ENCODE data around the gene CNTNAP2. TPM values are rescaled to one million over a fixed set of nuclear protein-coding genes. Genes with fewer than 3 reads are reported as not detected.

Gene CNTNAP2
- total and polyA plus RNA-seq, 12 donors = 0.07 to 0.77 (median 0.24) TPM

DNA sequence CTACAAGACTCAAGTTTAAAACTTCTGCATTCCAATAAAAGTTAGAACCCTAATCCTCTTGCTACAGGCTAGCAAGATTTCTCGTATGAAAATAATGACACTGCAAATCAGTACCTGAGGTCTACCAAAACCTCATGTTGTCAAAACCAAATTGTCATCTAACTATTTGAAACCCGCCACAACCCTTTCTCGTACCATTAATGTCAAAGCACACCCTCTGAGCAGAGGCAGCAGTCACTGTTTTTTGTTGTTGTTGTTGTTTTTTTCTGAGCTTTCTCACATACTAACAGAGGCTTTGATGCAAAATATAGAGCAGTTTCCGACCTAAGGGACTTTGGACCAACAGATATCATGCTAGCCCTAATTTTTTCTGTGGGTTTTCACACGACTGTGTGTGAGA is 1910.1 kb downstream of the CNTNAP2 start:
- no peaks in the 10 kb centered on the region for H3K4me1 ChIP-seq
- DNase-seq (no peak), ATAC-seq (no peak)
- no peaks in the 10 kb centered on the region for H3K27me3 ChIP-seq
- TF ChIP-seq, protein P1, sequence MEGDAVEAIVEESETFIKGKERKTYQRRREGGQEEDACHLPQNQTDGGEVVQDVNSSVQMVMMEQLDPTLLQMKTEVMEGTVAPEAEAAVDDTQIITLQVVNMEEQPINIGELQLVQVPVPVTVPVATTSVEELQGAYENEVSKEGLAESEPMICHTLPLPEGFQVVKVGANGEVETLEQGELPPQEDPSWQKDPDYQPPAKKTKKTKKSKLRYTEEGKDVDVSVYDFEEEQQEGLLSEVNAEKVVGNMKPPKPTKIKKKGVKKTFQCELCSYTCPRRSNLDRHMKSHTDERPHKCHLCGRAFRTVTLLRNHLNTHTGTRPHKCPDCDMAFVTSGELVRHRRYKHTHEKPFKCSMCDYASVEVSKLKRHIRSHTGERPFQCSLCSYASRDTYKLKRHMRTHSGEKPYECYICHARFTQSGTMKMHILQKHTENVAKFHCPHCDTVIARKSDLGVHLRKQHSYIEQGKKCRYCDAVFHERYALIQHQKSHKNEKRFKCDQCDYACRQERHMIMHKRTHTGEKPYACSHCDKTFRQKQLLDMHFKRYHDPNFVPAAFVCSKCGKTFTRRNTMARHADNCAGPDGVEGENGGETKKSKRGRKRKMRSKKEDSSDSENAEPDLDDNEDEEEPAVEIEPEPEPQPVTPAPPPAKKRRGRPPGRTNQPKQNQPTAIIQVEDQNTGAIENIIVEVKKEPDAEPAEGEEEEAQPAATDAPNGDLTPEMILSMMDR (IDR thresholded peaks at IDR 0.05) = no peak
- H3K4me3 ChIP-seq = no peak overlapping the region
- intact Hi-C loops (cut with DNase I) = no loop called here
- H3K27ac ChIP-seq = no peak overlapping the region
- WGBS, 2 donors = 68 to 77% methylated on average over 5 of the region's 5 CpGs
- no peaks in the 10 kb centered on the region for H3K36me3 ChIP-seq
- H3K9me3 ChIP-seq = no peaks in the 10 kb centered on the region

DNA sequence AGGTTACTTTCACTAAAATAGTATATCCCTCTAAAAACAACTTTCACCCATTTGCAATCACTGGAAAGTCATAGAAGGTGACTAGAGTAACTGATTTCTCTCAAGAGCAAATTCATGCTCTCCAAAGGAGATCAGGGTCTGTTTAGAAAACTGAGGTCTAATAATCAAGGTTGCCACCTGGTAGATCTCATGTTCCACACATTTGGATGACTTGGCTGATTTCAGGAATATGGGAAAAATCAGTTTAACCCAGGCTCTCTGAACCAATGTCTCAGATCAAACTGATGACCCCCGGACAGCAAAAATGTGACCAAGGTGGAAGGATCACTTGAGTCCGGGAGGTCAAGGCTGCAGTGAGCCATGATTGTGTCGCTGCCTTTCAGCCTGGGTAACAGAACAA is 1911.6 kb downstream of the CNTNAP2 start:
- Histone ChIP-seq H3K36me3 (no peaks in the 10 kb centered on the region), H3K27ac (no peak overlapping the region), H3K27me3 (no peaks in the 10 kb centered on the region), H3K4me3 (no peak overlapping the region), H3K9me3 (no peaks in the 10 kb centered on the region), H3K4me1 (no peaks in the 10 kb centered on the region)
- no peak for DNase-seq
- intact Hi-C loops (cut with DNase I) = no loop called here
- TF ChIP-seq, protein P1 (IDR thresholded peaks at IDR 0.05) = no peak
- WGBS, 2 donors = 85 to 90% methylated on average over 3 of the region's 3 CpGs
- ATAC-seq = no peak

DNA sequence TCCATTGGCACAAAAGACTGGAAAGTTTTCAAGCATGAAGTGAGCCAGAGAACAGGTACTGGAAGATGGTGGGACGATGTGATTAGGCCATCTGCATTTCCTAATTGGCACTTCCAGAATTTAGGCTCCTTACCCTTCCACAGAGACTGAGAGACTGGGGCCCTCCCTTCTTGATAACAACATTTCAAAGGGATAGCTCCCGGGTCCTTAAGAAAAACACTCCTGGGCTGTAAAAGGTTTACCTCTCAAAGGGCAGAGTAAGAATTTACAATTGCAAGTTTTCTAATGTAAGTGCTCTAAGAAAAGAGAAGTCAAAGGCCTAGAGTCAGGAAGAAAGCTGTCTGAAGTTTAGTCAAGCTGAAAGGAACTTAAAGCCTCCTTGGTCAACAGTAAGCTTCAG is 1914.4 kb downstream of the CNTNAP2 start:
- ATAC-seq (no peak), DNase-seq (no peak)
- intact Hi-C loops (cut with DNase I) = no loop called here

DNA sequence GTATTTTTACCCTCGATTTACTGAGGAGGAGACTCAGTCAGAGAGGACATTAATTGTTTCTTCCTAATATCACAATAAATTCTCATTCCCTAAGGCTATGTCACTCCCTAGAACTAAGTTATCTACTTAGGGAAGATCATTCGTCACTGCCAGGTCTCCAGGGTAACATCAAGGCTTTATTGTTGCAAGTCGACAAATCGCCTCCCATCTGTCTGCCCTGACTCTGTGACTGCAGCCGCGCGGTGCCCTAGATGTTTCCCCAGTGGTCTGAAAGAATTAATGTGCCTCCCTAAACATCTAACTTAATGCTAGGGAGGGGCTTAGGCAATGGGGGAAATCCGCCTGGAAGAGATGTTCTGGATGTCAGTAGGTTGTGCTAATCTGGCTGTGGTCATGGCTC is 1915.2 kb downstream of the CNTNAP2 start:
- no peak overlapping the region for H3K27ac ChIP-seq
- DNase-seq (no peak), ATAC-seq (no peak)
- no peak overlapping the region for H3K4me3 ChIP-seq
- intact Hi-C loops (cut with DNase I) = no loop called here
- TF ChIP-seq, protein P1 (IDR thresholded peaks at IDR 0.05) = no peak
- H3K9me3 ChIP-seq = no peaks in the 10 kb centered on the region
- WGBS, 2 donors = 74 to 75% methylated on average over 8 of the region's 8 CpGs
- no peaks in the 10 kb centered on the region for H3K36me3 ChIP-seq
- no peaks in the 10 kb centered on the region for H3K4me1 ChIP-seq
- no peaks in the 10 kb centered on the region for H3K27me3 ChIP-seq

More for the DNA sequence above, 1914.4 kb downstream of the CNTNAP2 start:
- Histone ChIP-seq H3K27me3 (no peaks in the 10 kb centered on the region), H3K4me3 (no peak overlapping the region), H3K4me1 (no peaks in the 10 kb centered on the region), H3K9me3 (no peaks in the 10 kb centered on the region), H3K36me3 (no peaks in the 10 kb centered on the region), H3K27ac (no peak overlapping the region)
- TF ChIP-seq, protein P1 (IDR thresholded peaks at IDR 0.05) = no peak
- 38 to 39% methylated on average over 2 of the region's 2 CpGs for WGBS, 2 donors

All from heart right ventricle (tissue), 16 donors.